K562 (cell line): ENCODE data around the gene CPED1. TPM values are rescaled to one million over a fixed set of nuclear protein-coding genes. Genes with fewer than 3 reads are reported as not detected.
A peak's percentile ranks its signal among the peaks of the same experiment; 100 is the strongest.
"Not testable (repeated sequence)": the region's sequence is repeated elsewhere in the genome, so short reads cannot be mapped to it uniquely, and the experiment has no call there.

Source experiments
- ATAC-seq: fragments of 200-7000 bp; cut with Tn5 transposase; 3 replicates; pipeline ENCODE4 v1.9.1; 2020; ENCODE audit warnings: moderate library complexity
- BruUV-seq: library from RNA; stranded (reverse); fragments of 400-500 nt; replicated peaks from 2 replicates; lab custom pipeline; 2021; lab: Mats Ljungman, UMichigan
- CTCF ChIA-PET: fragments of 300-600 bp; formaldehyde crosslinking; extraction: SDS; loops from one replicate; lab custom pipeline; 2021; ENCODE audit warnings: low intra/inter-chr PET ratio; lab: Yijun Ruan, JAX
- POLR2A ChIA-PET: fragments of 300-600, 350-650 bp; sonication (Branson Sonifier 250); formaldehyde crosslinking; extraction: SDS; loops from one replicate; lab custom pipeline; 2021; ENCODE audit warnings: antibody characterized with exemption, inconsistent platforms; lab: Yijun Ruan, JAX
- DNase-seq, 4 experiments: peaks; one replicate each; pipeline versions ENCODE4 v3.0.0 to v3.0.0-alpha.2; 2011 to 2018; ENCODE audit warnings: low spot score in 3 of 4, mixed read lengths in 3 of 4; ENCODE audit errors: extremely low read depth in 1 of 4
- FAIRE-seq: peaks from 2 replicates; lab custom pipeline; 2011; peaks lifted over from hg19 to GRCh38; lab: Jason Lieb, UNC
- H2AFZ ChIP-seq: 2 replicates; pipeline ENCODE4 v1.6.0; 2011; ENCODE audit warnings: low read depth, low read length, control low read depth, inconsistent platforms
- H3K27ac ChIP-seq: fragments of 200-600 bp; 3 replicates; pipeline ENCODE4 v1.8.0; 2011; ENCODE audit warnings: low read depth, mild to moderate bottlenecking, control low read depth, inconsistent platforms, low read length, moderate library complexity, mixed read lengths; ENCODE audit errors: extremely low read depth
- H3K27me3 ChIP-seq, 2 experiments: fragments of 300-600 bp in 1 of 2; 2 replicates in 1 of 2; 3 replicates in 1 of 2; pipeline versions ENCODE4 v1.6.0 to v1.8.0; 2011; ENCODE audit warnings: inconsistent platforms in 2 of 2, low read length in 2 of 2, mild to moderate bottlenecking in 1 of 2, mixed read lengths in 1 of 2, moderate library complexity in 1 of 2; ENCODE audit not compliant: control insufficient read depth in 2 of 2, insufficient read depth in 2 of 2
- H3K36me3 ChIP-seq: fragments of 300-600 bp; 3 replicates; pipeline ENCODE4 v1.8.0; 2011; ENCODE audit warnings: mild to moderate bottlenecking, low read length, inconsistent platforms; ENCODE audit not compliant: control insufficient read depth, insufficient read depth
- H3K4me1 ChIP-seq, 2 experiments: fragments of 200-600 bp in 1 of 2; replicated peaks in 1 of 2; 2 replicates in 1 of 2; 3 replicates in 1 of 2; pipeline versions ENCODE4 v1.5.1 to v1.8.0; 2011; ENCODE audit warnings: inconsistent platforms in 2 of 2, low read length in 2 of 2, mild to moderate bottlenecking in 1 of 2, mixed read lengths in 1 of 2, moderate library complexity in 1 of 2; ENCODE audit not compliant: control insufficient read depth in 2 of 2, insufficient read depth in 2 of 2
- H3K4me2 ChIP-seq: 2 replicates; pipeline ENCODE4 v1.6.1; 2011; ENCODE audit warnings: low read length, control low read depth, inconsistent platforms, mixed read lengths; ENCODE audit not compliant: insufficient read depth
- H3K4me3 ChIP-seq: fragments of 200-600 bp; sonication (generic), shearing (Covaris generic); 2 replicates; pipeline ENCODE4 v1.5.1; 2016; ENCODE audit warnings: control low read depth, inconsistent platforms
- H3K79me2 ChIP-seq: fragments of 200-600 bp; 3 replicates; pipeline ENCODE4 v1.8.0; 2011; ENCODE audit warnings: low read length, inconsistent platforms; ENCODE audit not compliant: control insufficient read depth, insufficient read depth
- H3K9ac ChIP-seq, 2 experiments: 2 replicates each; pipeline versions ENCODE4 v1.6.0 to v1.6.1; 2011; ENCODE audit warnings: low read depth in 2 of 2, low read length in 2 of 2, control low read depth in 1 of 2, inconsistent platforms in 1 of 2, mild to moderate bottlenecking in 1 of 2, mixed read lengths in 1 of 2; ENCODE audit not compliant: insufficient read depth in 1 of 2
- H3K9me1 ChIP-seq: one replicate; pipeline ENCODE4 v1.6.0; 2011; ENCODE audit warnings: inconsistent platforms, mild to moderate bottlenecking, low read length, moderate library complexity; ENCODE audit not compliant: control insufficient read depth, insufficient read depth
- H3K9me3 ChIP-seq: replicated peaks from 2 replicates; pipeline ENCODE4 v1.5.1; 2011; ENCODE audit warnings: low read depth, low read length, inconsistent platforms; ENCODE audit not compliant: control insufficient read depth, insufficient read depth
- H4K20me1 ChIP-seq: replicated peaks from 2 replicates; pipeline ENCODE4 v1.6.1; 2011; ENCODE audit warnings: low read length, inconsistent platforms, mixed read lengths; ENCODE audit not compliant: control insufficient read depth, insufficient read depth
- ADNP ChIP-seq: fragments of 200-800 bp; sonication (Bioruptor generic); IDR thresholded peaks from 2 replicates; pipeline ENCODE4 v1.6.1; 2016; ENCODE audit warnings: missing genetic modification characterization, missing compliant biosample characterization
- ARNT ChIP-seq, 2 experiments: fragments of 450-650 bp; IDR thresholded peaks; 2 replicates each; pipeline ENCODE4 v1.6.1; 2016; ENCODE audit warnings: mild to moderate bottlenecking in 1 of 2
- BCOR ChIP-seq: fragments of 450-650 bp; IDR thresholded peaks from 2 replicates; pipeline ENCODE4 v1.6.1; 2016
- CC2D1A ChIP-seq: fragments of 450-650 bp; IDR thresholded peaks from 2 replicates; pipeline ENCODE4 v1.6.1; 2017; ENCODE audit warnings: mild to moderate bottlenecking
- ELK3 ChIP-seq: fragments of 450-650 bp; formaldehyde crosslinking; IDR thresholded peaks from 2 replicates; pipeline ENCODE4 v1.4.0; 2020; ENCODE audit warnings: mild to moderate bottlenecking
- FOXK2 ChIP-seq, 2 experiments: fragments of 450-650 bp; IDR thresholded peaks in 1 of 2; conservative IDR thresholded peaks in 1 of 2; 2 replicates each; pipeline ENCODE4 v1.6.1; 2016; ENCODE audit warnings: low read depth in 2 of 2, mild to moderate bottlenecking in 1 of 2
- GABPA ChIP-seq: fragments of 200-800 bp; sonication (Bioruptor generic); conservative IDR thresholded peaks from 2 replicates; pipeline ENCODE4 v1.6.1; 2016; ENCODE audit warnings: low read depth, missing genetic modification characterization, missing compliant biosample characterization
- HDAC1 ChIP-seq, 2 experiments: fragments of 450-650 bp; IDR thresholded peaks; 2 replicates each; pipeline ENCODE4 v1.6.1; 2016 to 2017; ENCODE audit warnings: inconsistent platforms in 1 of 2, mild to moderate bottlenecking in 1 of 2, moderate library complexity in 1 of 2
- HDAC2 ChIP-seq: fragments of 450-650 bp; IDR thresholded peaks from 2 replicates; pipeline ENCODE4 v1.6.1; 2016; ENCODE audit warnings: mild to moderate bottlenecking
- KAT7 ChIP-seq: sonication (generic); formaldehyde crosslinking; IDR thresholded peaks from 2 replicates; pipeline ENCODE4 v1.8.0; 2022; ENCODE audit warnings: missing genetic modification reagents, mild to moderate bottlenecking, borderline replicate concordance
- KDM1A ChIP-seq, 2 experiments: fragments of 450-650 bp; IDR thresholded peaks; 2 replicates each; pipeline ENCODE4 v1.6.1; 2016; ENCODE audit warnings: mild to moderate bottlenecking in 2 of 2
- NFIC ChIP-seq: fragments of 450-650 bp; IDR thresholded peaks from 2 replicates; pipeline ENCODE4 v1.6.1; 2017; ENCODE audit warnings: mild to moderate bottlenecking, inconsistent platforms
- RBFOX2 ChIP-seq: fragments of 200-400 bp; formaldehyde crosslinking; IDR thresholded peaks from 2 replicates; pipeline ENCODE4 v1.6.1; 2017; ENCODE audit warnings: low read depth, mild to moderate bottlenecking, low read length, moderate library complexity
- RBM25 ChIP-seq: fragments of 200-400 bp; formaldehyde crosslinking; IDR thresholded peaks from 2 replicates; pipeline ENCODE4 v1.6.1; 2018; ENCODE audit warnings: low read length, low read depth, moderate library complexity; ENCODE audit not compliant: severe bottlenecking
- SMARCA5 ChIP-seq: fragments of 450-650 bp; IDR thresholded peaks from 2 replicates; pipeline ENCODE4 v1.6.1; 2016
- TRIM24 ChIP-seq, 2 experiments: fragments of 450-650 bp; IDR thresholded peaks; 2 replicates each; pipeline ENCODE4 v1.6.1; 2016
- ZNF146 ChIP-seq: IDR thresholded peaks from one replicate; pipeline ENCODE4 v1.6.1; 2018; ENCODE audit warnings: missing compliant biosample characterization; ENCODE audit not compliant: unreplicated experiment
- ZNF717 ChIP-seq: fragments of 250-450 bp; sonication (Bioruptor Pico); IDR thresholded peaks from 2 replicates; pipeline ENCODE4 v1.5.0; 2021
- WGBS: fragments of 100-300 bp; shearing (Covaris generic); methylation state at CpG from one replicate; pipeline ENCODE4 v1.1.6; 2016; ENCODE audit warnings: low coverage, mixed read lengths; ENCODE audit not compliant: insufficient coverage; ENCODE audit errors: missing lambda C conversion rate; 5-methylcytosine and 5-hydroxymethylcytosine counted together
- in situ Hi-C: fragments of 300-500 bp; cut with MboI; formaldehyde crosslinking; loops from 4 replicates; pipeline ENCODE4 v1.15.0; 2018; ENCODE audit warnings: inconsistent platforms, mixed read lengths
- intact Hi-C: fragments of 100-400 bp; cut with micrococcal nuclease; formaldehyde crosslinking; loops from 2 replicates; pipeline ENCODE4 v1.14.2; 2022
- polyA plus RNA-seq, 8 experiments: library from polyadenylated mRNA; depleted of rRNA in 4 of 8; stranded (reverse) in 5 of 8; unstranded in 3 of 8; fragments of >200 nt; fragmentation: Nextera tagmentation in 2 of 8; fragmentation: Illumina TruSeq in 1 of 8; extraction: Ambion mirVana in 2 of 8; extraction: Trizol in 1 of 8; gene quantifications; 2 replicates each; pipeline versions ENCODE4 v1.2.1 to v1.2.3, GENCODE V29; 2011 to 2014; ENCODE audit warnings: inconsistent platforms in 1 of 8, missing spikeins in 1 of 8
- total RNA-seq, 7 experiments: library from RNA; depleted of rRNA in 6 of 7; stranded (reverse); fragments of >200 nt in 6 of 7; fragmentation: Illumina TruSeq in 2 of 7; extraction: Trizol in 2 of 7; gene quantifications; 2 replicates each; pipeline versions ENCODE4 v1.2.1 to v1.2.3, GENCODE V29; 2011 to 2021; ENCODE audit warnings: low replicate concordance in 1 of 7
- TF ChIP-seq, protein P1 (sequence below): fragments of 450-650 bp; IDR thresholded peaks from 2 replicates; pipeline ENCODE4 v1.6.1; 2016; ENCODE audit warnings: mild to moderate bottlenecking

The CPED1 gene
- total and polyA plus RNA-seq, 9 of the 15 experiments (the other 6 are each of a cell fraction or from before 2014, with no cell fraction given): 195 to 393 (median 290) TPM

DNA sequence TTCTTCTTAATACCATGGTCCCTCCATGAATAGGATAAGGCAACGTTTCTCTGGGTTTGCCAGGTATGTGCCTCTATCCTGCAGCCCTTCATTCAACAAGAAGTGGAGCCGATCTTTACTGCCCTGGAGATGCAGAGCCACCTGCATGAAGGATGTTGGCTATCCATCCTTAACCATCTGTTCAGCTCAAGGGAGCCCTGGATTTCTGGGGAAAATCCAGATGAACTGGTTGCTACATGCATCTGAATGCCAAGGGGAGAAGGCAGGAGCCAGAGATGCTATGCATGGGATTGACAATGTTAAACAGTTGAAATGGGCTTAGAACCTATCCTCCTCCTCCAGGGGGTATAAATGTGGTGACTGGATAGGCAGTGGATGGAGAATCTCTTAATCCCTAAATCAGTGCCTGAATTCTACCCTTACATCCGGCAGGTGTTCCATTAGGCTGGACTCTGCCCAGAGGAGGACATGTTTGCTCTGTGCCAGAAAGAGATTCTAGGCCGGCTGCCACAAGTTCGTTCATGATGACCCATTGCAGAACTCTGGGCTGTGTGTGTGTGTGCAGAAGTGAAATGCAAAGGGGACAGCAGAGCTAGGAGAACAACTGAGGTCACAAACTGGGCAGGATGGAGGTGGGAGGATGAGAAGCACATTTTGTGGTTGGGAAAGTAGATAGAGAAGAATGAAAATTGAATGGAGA, 15.6 kb downstream of the CPED1 start (continued):
- TF ChIP-seq ELK3 (CRISPR knock-in tag) (no peak), RBFOX2 (peak; percentile 3; the same call in 1 of the 2 replicates)

GRCh38 chr7:121005058-121005457, 16.5 kb downstream of the CPED1 start:
- H3K4me2 ChIP-seq, intact Hi-C loops, H2AFZ ChIP-seq, BruUV-seq, H3K27ac ChIP-seq, FAIRE-seq, H3K4me3 ChIP-seq, H3K9ac ChIP-seq, H4K20me1 ChIP-seq, CTCF ChIA-PET, in situ Hi-C loops, H3K9me1 ChIP-seq, POLR2A ChIA-PET, H3K9me3 ChIP-seq, DNase-seq, H3K27me3 ChIP-seq, ATAC-seq: not testable (repeated sequence)
- H3K4me1 ChIP-seq: peaks cover 21 to 73% of the 10 kb centered on the region in 2 experiments
- peaks cover 100% of the 10 kb centered on the region for H3K79me2 ChIP-seq
- TF ChIP-seq, protein P1, sequence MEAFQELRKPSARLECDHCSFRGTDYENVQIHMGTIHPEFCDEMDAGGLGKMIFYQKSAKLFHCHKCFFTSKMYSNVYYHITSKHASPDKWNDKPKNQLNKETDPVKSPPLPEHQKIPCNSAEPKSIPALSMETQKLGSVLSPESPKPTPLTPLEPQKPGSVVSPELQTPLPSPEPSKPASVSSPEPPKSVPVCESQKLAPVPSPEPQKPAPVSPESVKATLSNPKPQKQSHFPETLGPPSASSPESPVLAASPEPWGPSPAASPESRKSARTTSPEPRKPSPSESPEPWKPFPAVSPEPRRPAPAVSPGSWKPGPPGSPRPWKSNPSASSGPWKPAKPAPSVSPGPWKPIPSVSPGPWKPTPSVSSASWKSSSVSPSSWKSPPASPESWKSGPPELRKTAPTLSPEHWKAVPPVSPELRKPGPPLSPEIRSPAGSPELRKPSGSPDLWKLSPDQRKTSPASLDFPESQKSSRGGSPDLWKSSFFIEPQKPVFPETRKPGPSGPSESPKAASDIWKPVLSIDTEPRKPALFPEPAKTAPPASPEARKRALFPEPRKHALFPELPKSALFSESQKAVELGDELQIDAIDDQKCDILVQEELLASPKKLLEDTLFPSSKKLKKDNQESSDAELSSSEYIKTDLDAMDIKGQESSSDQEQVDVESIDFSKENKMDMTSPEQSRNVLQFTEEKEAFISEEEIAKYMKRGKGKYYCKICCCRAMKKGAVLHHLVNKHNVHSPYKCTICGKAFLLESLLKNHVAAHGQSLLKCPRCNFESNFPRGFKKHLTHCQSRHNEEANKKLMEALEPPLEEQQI: peak; percentile 82
- TF ChIP-seq KAT7 (CRISPR knock-in tag): 0 out of 2 replicates have a peak, but pooled peaks have one; percentile 11
- TF ChIP-seq RBM25: peak; percentile 79
- peak; percentile 99 for TF ChIP-seq ZNF146
- TF ChIP-seq HDAC1 (IDR thresholded peaks at IDR 0.05): peak in 1 of 2 experiments; percentile 32; a peak in 1 of 4 replicates
- peak; percentile 91 for TF ChIP-seq SMARCA5
- peak; percentile 79 for TF ChIP-seq HDAC2
- peak; percentile 74 to 81 for TF ChIP-seq KDM1A (IDR thresholded peaks at IDR 0.05)
- 0 out of 2 replicates have a peak, but pooled peaks have one; percentile 6 for TF ChIP-seq ZNF717
- TF ChIP-seq ARNT (IDR thresholded peaks at IDR 0.05): peak in 1 of 2 experiments; percentile 69; a peak in 1 of 4 replicates
- TF ChIP-seq CC2D1A: peak; percentile 53; the same call in 1 of the 2 replicates
- 0 out of 4 replicates have a peak, but pooled peaks of 1 of the 2 experiments have one; percentile 11 for TF ChIP-seq FOXK2 (conservative IDR thresholded peaks at IDR 0.05 in 1 of 2, IDR thresholded peaks at IDR 0.05 in 1 of 2; ENCODE audit: low read depth in 2 of 2)
- peak; percentile 39 for TF ChIP-seq NFIC
- TF ChIP-seq GABPA: 0 out of 2 replicates have a peak, but pooled peaks have one; percentile 12
- peak; percentile 75 for TF ChIP-seq ADNP (tag)
- peak; percentile 95 for TF ChIP-seq BCOR
- TF ChIP-seq TRIM24 (IDR thresholded peaks at IDR 0.05): peak in 1 of 2 experiments; percentile 17; a peak in 1 of 4 replicates
- WGBS: 94% methylated on average over 4 of the region's 4 CpGs
- H3K36me3 ChIP-seq: peaks cover 92% of the 10 kb centered on the region
